ENCODE results near the gene ICAM2.

GRCh38 chr17:63983320-63983719, 37.1 kb downstream of the ICAM2 start:
- TF ChIP-seq CTCF (IDR thresholded peaks at IDR 0.05; ENCODE audit: low read depth, low read length, missing input control) (no peak), REST (IDR thresholded peaks at IDR 0.05) (no peak), ZBTB33 (IDR thresholded peaks at IDR 0.05) (no peak), GABPA (IDR thresholded peaks at IDR 0.05 in 1 of 2, conservative IDR thresholded peaks at IDR 0.05 in 1 of 2) (no peak), JUND (IDR thresholded peaks at IDR 0.05) (no peak), SP1 (IDR thresholded peaks at IDR 0.05) (no peak), TAF1 (conservative IDR thresholded peaks at IDR 0.05) (no peak), YY1 (IDR thresholded peaks at IDR 0.05) (no peak), ATF3 (IDR thresholded peaks at IDR 0.05) (no peak), HNF4A (conservative IDR thresholded peaks at IDR 0.05) (no peak), MAX (IDR thresholded peaks at IDR 0.05) (no peak), RAD21 (IDR thresholded peaks at IDR 0.05) (no peak)

All from liver (tissue), 3 donors.